C4-2B (cell line): Measurements from ENCODE around the gene SERPIND1.

Experiments used
- ZFX ChIP-seq: fragments of 450-650 bp; IDR thresholded peaks from 2 replicates; pipeline ENCODE4 v1.6.1; 2017
- TF ChIP-seq, protein P1 (sequence below): fragments of 450-650 bp; conservative IDR thresholded peaks from 2 replicates; pipeline ENCODE4 v1.5.1; 2017; ENCODE audit warnings: mild to moderate bottlenecking

DNA sequence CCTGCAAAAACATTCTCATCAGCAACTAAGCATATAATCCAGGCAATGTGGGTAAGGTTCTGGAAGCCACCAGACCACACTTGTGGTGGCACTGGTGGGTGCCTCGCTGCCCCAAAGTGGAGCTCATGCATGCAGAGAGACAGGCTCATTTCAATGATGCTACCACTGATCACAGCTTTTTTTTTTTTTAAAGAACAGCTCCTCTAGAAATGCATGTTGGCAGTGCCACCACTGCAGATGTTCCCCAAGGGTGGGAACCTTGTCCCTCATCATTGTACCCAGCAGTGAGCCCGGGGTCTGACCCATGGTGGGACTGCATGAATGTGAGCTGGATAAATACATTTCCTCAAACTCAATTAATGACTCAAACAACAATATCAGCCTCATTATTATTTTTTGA, 31.1 kb upstream of the SERPIND1 start:
- TF ChIP-seq, protein P1, sequence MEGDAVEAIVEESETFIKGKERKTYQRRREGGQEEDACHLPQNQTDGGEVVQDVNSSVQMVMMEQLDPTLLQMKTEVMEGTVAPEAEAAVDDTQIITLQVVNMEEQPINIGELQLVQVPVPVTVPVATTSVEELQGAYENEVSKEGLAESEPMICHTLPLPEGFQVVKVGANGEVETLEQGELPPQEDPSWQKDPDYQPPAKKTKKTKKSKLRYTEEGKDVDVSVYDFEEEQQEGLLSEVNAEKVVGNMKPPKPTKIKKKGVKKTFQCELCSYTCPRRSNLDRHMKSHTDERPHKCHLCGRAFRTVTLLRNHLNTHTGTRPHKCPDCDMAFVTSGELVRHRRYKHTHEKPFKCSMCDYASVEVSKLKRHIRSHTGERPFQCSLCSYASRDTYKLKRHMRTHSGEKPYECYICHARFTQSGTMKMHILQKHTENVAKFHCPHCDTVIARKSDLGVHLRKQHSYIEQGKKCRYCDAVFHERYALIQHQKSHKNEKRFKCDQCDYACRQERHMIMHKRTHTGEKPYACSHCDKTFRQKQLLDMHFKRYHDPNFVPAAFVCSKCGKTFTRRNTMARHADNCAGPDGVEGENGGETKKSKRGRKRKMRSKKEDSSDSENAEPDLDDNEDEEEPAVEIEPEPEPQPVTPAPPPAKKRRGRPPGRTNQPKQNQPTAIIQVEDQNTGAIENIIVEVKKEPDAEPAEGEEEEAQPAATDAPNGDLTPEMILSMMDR, result no peak
- TF ChIP-seq ZFX, result no peak
